Gastrocnemius medialis (tissue), 4 donors: ENCODE data around the gene NEK6. TPM values are rescaled to one million over a fixed set of nuclear protein-coding genes. Genes with fewer than 3 reads are reported as not detected.

Source experiments
- ATAC-seq, 2 donors: fragments of 150-250 bp; one replicate each; pipeline ENCODE4 v1.9.1; 2016
- DNase-seq, 2 donors: peaks; one replicate each; pipeline ENCODE4 v3.0.0-alpha.2; 2019
- H3K27ac ChIP-seq, 4 donors: fragments of 200-600 bp; sonication (generic); 1 replicate in 1 of 4; 2 replicates in 3 of 4; pipeline ENCODE4 v1.5.1; 2016 to 2018; ENCODE audit warnings: mild to moderate bottlenecking in 2 of 4, moderate library complexity in 1 of 4
- H3K27me3 ChIP-seq, 3 donors: fragments of 200-600 bp; sonication (generic) in 2 of 3; 1 replicate in 1 of 3; 2 replicates in 2 of 3; pipeline versions ENCODE4 v1.5.1 to v1.6.0; 2016 to 2019; ENCODE audit warnings: mild to moderate bottlenecking in 1 of 3, moderate library complexity in 1 of 3
- H3K36me3 ChIP-seq, 2 donors: fragments of 200-600 bp; sonication (generic) in 1 of 2; one replicate each; pipeline ENCODE4 v1.5.1; 2017 to 2018
- H3K4me1 ChIP-seq, 2 donors: fragments of 200-600 bp; sonication (generic) in 1 of 2; one replicate each; pipeline ENCODE4 v1.5.1; 2016 to 2017; ENCODE audit warnings: mild to moderate bottlenecking in 2 of 2
- H3K4me3 ChIP-seq, 4 donors: fragments of 200-600 bp; sonication (generic) in 3 of 4; 1 replicate in 1 of 4; 2 replicates in 3 of 4; pipeline ENCODE4 v1.5.1; 2016 to 2019; ENCODE audit warnings: mild to moderate bottlenecking in 2 of 4
- H3K9me3 ChIP-seq, 3 donors: fragments of 200-600 bp; sonication (generic) in 2 of 3; 1 replicate in 1 of 3; 2 replicates in 2 of 3; pipeline ENCODE4 v1.5.1; 2016 to 2019
- POLR2A ChIP-seq, 2 donors: fragments of 450-650 bp; IDR thresholded peaks; one replicate each; pipeline ENCODE4 v1.6.1; 2017; ENCODE audit warnings: antibody characterized with exemption in 2 of 2, mild to moderate bottlenecking in 2 of 2, moderate library complexity in 2 of 2
- in situ Hi-C, 4 donors: fragments of 200-750 bp; cut with MboI; loops; one replicate each; pipeline versions ENCODE4 v1.15.0 to v1.8.0; 2017; ENCODE audit warnings: low sequenced_read_pairs in 4 of 4
- intact Hi-C: fragments of 100-400 bp; cut with DNase I; formaldehyde crosslinking; loops from one replicate; pipeline ENCODE4 v1.15.1; 2023; ENCODE audit warnings: low total_unique reads
- total RNA-seq, 4 donors: library from RNA; depleted of rRNA; stranded (reverse); fragments of >200 nt; gene quantifications; one replicate each; pipeline versions ENCODE4 v1.1.0 to v1.2.3, GENCODE V29; 2016
- TF ChIP-seq, protein P1 (sequence below), 5 experiments: fragments of 450-650 bp in 3 of 5; fragments of 200-600 bp in 2 of 5; sonication (generic) in 2 of 5; IDR thresholded peaks in 4 of 5; conservative IDR thresholded peaks in 1 of 5; 1 replicate in 4 of 5; 2 replicates in 1 of 5; pipeline ENCODE4 v1.5.1; 2016 to 2019; ENCODE audit warnings: antibody characterized with exemption in 5 of 5, mild to moderate bottlenecking in 3 of 5, moderate library complexity in 3 of 5

The NEK6 gene
- total RNA-seq, 4 donors from 2014 or later = 2.3 to 10.1 (median 3.5) TPM

- no peaks in the 10 kb centered on the region for H3K4me1 ChIP-seq
- H3K36me3 ChIP-seq = peaks cover 0 to 53% of the 10 kb centered on the region in 2 donors
- H3K27me3 ChIP-seq = no peaks in the 10 kb centered on the region
- no peak for TF ChIP-seq POLR2A (IDR thresholded peaks at IDR 0.05)
- TF ChIP-seq, protein P1, sequence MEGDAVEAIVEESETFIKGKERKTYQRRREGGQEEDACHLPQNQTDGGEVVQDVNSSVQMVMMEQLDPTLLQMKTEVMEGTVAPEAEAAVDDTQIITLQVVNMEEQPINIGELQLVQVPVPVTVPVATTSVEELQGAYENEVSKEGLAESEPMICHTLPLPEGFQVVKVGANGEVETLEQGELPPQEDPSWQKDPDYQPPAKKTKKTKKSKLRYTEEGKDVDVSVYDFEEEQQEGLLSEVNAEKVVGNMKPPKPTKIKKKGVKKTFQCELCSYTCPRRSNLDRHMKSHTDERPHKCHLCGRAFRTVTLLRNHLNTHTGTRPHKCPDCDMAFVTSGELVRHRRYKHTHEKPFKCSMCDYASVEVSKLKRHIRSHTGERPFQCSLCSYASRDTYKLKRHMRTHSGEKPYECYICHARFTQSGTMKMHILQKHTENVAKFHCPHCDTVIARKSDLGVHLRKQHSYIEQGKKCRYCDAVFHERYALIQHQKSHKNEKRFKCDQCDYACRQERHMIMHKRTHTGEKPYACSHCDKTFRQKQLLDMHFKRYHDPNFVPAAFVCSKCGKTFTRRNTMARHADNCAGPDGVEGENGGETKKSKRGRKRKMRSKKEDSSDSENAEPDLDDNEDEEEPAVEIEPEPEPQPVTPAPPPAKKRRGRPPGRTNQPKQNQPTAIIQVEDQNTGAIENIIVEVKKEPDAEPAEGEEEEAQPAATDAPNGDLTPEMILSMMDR (IDR thresholded peaks at IDR 0.05 in 4 of 5, conservative IDR thresholded peaks at IDR 0.05 in 1 of 5) = no peak
- DNase-seq (no peak), ATAC-seq (no peak)
- H3K27ac ChIP-seq = no peak overlapping the region
- intact Hi-C loops = no loop called here
- no peak overlapping the region for H3K4me3 ChIP-seq
- in situ Hi-C loops = no loop called here
- no peaks in the 10 kb centered on the region for H3K9me3 ChIP-seq
Observed at GRCh38 chr9:124349267-124349666, 91.5 kb downstream of the NEK6 start.

DNA sequence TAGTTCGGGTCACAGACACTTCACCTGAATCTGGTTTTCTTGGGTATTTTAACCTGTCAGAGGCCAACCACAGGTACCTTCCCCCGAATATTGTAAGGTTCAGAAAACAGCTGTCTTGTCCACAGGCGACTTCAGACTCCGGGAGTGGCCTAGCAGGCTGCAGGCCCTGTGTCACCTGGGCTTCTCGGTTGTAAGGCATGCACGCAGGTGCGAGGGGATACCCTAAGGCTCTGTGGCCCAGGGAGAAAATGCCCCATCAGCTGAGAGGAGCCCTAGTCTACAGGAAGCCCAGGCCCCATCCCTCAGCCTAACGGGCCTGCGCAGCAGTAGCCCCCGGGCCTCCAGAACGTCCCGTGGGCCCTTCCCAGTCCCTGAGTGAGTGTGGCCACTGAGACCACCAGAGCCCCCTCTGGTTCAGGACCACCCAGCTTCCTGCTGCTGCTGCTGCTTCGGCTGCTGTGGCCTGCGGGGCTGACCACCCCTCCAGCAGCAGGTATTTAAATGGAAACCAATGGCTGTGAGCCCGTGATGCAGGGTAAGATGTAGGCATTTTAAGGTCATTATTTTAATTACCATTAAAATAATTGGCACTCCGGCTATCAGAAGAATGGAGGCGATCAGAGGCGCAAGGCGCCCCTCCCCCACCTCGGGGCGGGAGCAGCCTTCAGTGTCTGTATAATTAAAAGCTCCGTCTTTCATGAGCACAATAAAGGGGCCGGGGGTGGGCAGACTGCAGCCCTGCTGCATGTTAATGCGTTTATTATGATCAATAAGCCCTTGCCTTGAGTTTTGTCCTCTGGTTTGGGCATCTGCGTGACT is 92.1 kb downstream of the NEK6 start:
- H3K27ac ChIP-seq = no peak overlapping the region
- no peaks in the 10 kb centered on the region for H3K9me3 ChIP-seq
- H3K27me3 ChIP-seq = no peaks in the 10 kb centered on the region
- intact Hi-C loops (no loop called here), in situ Hi-C loops (no loop called here)
- H3K36me3 ChIP-seq = peaks cover 0 to 53% of the 10 kb centered on the region in 2 donors
- TF ChIP-seq POLR2A (IDR thresholded peaks at IDR 0.05) = no peak
- TF ChIP-seq, protein P1 (IDR thresholded peaks at IDR 0.05 in 4 of 5, conservative IDR thresholded peaks at IDR 0.05 in 1 of 5) = no peak
- H3K4me1 ChIP-seq = no peaks in the 10 kb centered on the region
- DNase-seq (no peak), ATAC-seq (no peak)
- no peak overlapping the region for H3K4me3 ChIP-seq

DNA sequence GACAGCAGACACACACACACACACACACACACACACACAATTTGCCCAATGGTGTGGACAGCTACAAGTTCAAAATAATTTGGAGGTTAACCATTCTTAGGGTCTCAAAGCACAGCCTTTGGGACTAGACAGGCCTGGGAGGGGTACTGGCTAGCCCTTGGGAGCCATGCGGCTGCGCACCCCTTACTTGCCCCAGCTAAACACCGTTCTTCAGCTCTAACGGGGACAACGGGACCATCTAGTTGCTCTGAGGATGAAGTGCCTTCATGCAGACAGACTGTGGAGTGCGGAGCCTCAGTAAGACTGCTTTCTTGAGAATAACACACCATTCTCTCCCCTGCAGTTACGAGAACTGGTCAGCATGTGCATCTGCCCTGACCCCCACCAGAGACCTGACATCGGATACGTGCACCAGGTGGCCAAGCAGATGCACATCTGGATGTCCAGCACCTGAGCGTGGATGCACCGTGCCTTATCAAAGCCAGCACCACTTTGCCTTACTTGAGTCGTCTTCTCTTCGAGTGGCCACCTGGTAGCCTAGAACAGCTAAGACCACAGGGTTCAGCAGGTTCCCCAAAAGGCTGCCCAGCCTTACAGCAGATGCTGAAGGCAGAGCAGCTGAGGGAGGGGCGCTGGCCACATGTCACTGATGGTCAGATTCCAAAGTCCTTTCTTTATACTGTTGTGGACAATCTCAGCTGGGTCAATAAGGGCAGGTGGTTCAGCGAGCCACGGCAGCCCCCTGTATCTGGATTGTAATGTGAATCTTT is 92.9 kb downstream of the NEK6 start:
- Histone ChIP-seq H3K27ac (no peak overlapping the region), H3K4me3 (no peak overlapping the region), H3K4me1 (no peaks in the 10 kb centered on the region), H3K27me3 (no peaks in the 10 kb centered on the region), H3K36me3 (peaks cover 0 to 53% of the 10 kb centered on the region in 2 donors), H3K9me3 (no peaks in the 10 kb centered on the region)
- DNase-seq (no peak), ATAC-seq (no peak)
- TF ChIP-seq, protein P1 (IDR thresholded peaks at IDR 0.05 in 4 of 5, conservative IDR thresholded peaks at IDR 0.05 in 1 of 5) = no peak
- TF ChIP-seq POLR2A (IDR thresholded peaks at IDR 0.05) = no peak
- intact Hi-C loops = no loop called here
- in situ Hi-C loops = no loop called here

- ATAC-seq (no peak), DNase-seq (no peak)
- no peaks in the 10 kb centered on the region for H3K27me3 ChIP-seq
- H3K27ac ChIP-seq = no peak overlapping the region
- in situ Hi-C loops (no loop called here), intact Hi-C loops (no loop called here)
- no peaks in the 10 kb centered on the region for H3K4me1 ChIP-seq
- peaks cover 0 to 53% of the 10 kb centered on the region in 2 donors for H3K36me3 ChIP-seq
- TF ChIP-seq, protein P1 (IDR thresholded peaks at IDR 0.05 in 4 of 5, conservative IDR thresholded peaks at IDR 0.05 in 1 of 5) = no peak
- TF ChIP-seq POLR2A (IDR thresholded peaks at IDR 0.05) = no peak
- H3K9me3 ChIP-seq = no peaks in the 10 kb centered on the region
- H3K4me3 ChIP-seq = no peak overlapping the region
Observed at GRCh38 chr9:124351672-124352468, 94.1 kb downstream of the NEK6 start.
